ENCODE results near the gene POU2F1. TPM values are rescaled to one million over a fixed set of nuclear protein-coding genes. Genes with fewer than 3 reads are reported as not detected.

The POU2F1 gene
- total and polyA plus RNA-seq, 9 donors, result 3.9 to 24.6 (median 17.0) TPM

DNA sequence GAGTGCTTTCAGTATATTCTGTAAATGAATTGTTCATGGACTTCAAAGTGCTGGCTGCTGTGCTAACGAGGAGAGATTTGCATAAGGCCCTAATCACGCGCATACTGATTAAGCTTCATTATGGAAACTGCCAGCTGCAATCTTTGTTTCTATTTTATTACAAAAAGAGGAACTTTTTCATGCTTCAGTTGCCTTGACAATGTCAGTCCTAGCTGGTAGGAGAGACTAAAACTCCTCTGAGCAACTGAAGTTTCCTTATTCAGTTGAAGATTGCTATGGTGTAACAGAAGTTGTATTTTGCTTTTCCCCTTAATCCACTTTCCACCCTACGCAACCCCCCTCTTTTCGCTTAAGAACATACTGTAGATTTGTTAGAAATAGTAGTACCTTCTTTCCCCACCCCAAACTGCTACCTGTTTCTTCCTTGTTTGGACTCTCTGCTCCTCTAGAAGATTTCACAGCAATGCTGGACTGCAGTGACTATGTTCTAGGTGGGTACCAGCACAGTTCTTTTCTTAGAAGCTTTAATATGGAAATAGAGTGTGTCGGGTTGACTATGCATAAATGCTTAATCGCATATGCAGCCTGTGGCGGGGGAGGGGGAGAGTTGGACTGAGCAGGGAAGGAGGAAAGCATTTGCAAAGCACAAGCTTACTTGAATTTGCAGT, 108.3 kb downstream of the POU2F1 start:
- no peak for DNase-seq

DNA sequence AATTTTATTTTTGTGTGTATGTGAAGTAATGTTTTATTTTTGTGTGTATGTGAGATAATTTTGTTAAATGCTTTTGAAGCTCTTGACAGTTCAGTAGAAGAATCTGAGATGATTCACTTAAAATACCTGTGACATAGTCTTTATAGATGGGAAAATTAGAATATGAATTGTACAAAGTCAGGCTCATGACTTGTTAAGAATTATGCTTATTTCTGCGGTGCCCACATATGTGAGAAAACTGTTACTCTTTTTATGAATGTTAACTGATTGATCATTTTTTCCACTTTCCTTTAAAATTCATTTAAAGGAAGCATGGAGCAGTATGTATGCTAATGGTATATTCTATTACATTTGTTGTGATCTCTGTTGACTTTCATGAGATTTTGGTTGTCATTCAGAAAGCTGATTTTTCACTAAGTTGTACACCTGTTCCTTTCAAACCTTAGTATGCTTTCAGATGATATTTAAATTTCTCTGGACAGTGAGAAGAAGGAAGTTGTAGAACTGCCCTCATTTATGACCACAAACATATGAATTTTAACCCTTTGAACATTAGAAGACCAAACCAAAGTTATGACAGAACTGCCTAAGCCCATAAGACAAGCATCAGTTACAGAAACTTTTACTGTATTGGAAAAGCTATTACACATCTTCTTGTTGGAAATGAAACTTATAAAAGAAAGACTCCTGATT, 110.1 kb downstream of the POU2F1 start:
- Histone ChIP-seq H3K36me3 (no peaks in the 10 kb centered on the region), H3K27me3 (no peaks in the 10 kb centered on the region), H3K4me1 (ENCODE audit: insufficient read depth) (no peaks in the 10 kb centered on the region), H3K9me3 (no peaks in the 10 kb centered on the region), H3K4me3 (no peak overlapping the region), H3K27ac (no peak overlapping the region)
- no peak for DNase-seq
- intact Hi-C loops (cut with DNase I), result no loop called here
- WGBS, 3 donors, result 94 to 98% (median 95%) methylated on average over 1 of the region's 1 CpG
- TF ChIP-seq EP300 (IDR thresholded peaks at IDR 0.05), result no peak
- no peak for TF ChIP-seq POLR2A (IDR thresholded peaks at IDR 0.05)
- TF ChIP-seq, protein P1, sequence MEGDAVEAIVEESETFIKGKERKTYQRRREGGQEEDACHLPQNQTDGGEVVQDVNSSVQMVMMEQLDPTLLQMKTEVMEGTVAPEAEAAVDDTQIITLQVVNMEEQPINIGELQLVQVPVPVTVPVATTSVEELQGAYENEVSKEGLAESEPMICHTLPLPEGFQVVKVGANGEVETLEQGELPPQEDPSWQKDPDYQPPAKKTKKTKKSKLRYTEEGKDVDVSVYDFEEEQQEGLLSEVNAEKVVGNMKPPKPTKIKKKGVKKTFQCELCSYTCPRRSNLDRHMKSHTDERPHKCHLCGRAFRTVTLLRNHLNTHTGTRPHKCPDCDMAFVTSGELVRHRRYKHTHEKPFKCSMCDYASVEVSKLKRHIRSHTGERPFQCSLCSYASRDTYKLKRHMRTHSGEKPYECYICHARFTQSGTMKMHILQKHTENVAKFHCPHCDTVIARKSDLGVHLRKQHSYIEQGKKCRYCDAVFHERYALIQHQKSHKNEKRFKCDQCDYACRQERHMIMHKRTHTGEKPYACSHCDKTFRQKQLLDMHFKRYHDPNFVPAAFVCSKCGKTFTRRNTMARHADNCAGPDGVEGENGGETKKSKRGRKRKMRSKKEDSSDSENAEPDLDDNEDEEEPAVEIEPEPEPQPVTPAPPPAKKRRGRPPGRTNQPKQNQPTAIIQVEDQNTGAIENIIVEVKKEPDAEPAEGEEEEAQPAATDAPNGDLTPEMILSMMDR (IDR thresholded peaks at IDR 0.05), result no peak

More for the DNA sequence above, 108.3 kb downstream of the POU2F1 start:
- H3K27me3 ChIP-seq, result no peaks in the 10 kb centered on the region
- no peaks in the 10 kb centered on the region for H3K4me1 ChIP-seq (ENCODE audit: insufficient read depth)
- H3K36me3 ChIP-seq, result no peaks in the 10 kb centered on the region
- 80 to 82% (median 81%) methylated on average over 8 of the region's 8 CpGs for WGBS, 3 donors
- H3K27ac ChIP-seq, result no peak overlapping the region
- intact Hi-C loops (cut with DNase I), result no loop called here
- no peak overlapping the region for H3K4me3 ChIP-seq
- TF ChIP-seq POLR2A (IDR thresholded peaks at IDR 0.05) (no peak), EP300 (IDR thresholded peaks at IDR 0.05) (no peak)
- TF ChIP-seq, protein P1 (IDR thresholded peaks at IDR 0.05), result no peak
- no peaks in the 10 kb centered on the region for H3K9me3 ChIP-seq

DNA sequence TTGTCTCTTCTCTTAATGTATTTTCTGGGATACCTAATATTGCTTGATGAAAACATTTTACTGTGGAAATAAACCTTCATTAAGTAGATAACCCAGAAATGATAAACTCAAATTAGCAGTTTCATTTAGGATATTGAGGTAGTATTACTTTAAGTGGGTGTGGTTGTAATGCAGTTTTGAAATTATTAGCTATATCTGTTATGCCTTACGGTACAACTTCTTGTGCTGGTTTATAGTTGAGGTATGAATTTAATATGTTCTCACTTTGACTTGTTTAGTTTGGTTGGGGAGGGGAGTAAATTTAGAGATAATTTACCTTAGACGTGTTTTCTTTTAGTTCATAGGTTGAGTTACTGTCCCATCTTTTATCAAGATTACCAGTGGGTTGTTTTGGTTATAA, 111.0 kb downstream of the POU2F1 start:
- Histone ChIP-seq H3K4me3 (no peak overlapping the region), H3K36me3 (no peaks in the 10 kb centered on the region), H3K27ac (no peak overlapping the region), H3K27me3 (no peaks in the 10 kb centered on the region), H3K9me3 (no peaks in the 10 kb centered on the region), H3K4me1 (ENCODE audit: insufficient read depth) (no peaks in the 10 kb centered on the region)
- no peak for DNase-seq
- TF ChIP-seq, protein P1 (IDR thresholded peaks at IDR 0.05), result no peak
- TF ChIP-seq POLR2A (IDR thresholded peaks at IDR 0.05) (no peak), EP300 (IDR thresholded peaks at IDR 0.05) (no peak)
- WGBS, 3 donors, result 65 to 70% (median 67%) methylated on average over 2 of the region's 2 CpGs
- intact Hi-C loops (cut with DNase I), result no loop called here

DNA sequence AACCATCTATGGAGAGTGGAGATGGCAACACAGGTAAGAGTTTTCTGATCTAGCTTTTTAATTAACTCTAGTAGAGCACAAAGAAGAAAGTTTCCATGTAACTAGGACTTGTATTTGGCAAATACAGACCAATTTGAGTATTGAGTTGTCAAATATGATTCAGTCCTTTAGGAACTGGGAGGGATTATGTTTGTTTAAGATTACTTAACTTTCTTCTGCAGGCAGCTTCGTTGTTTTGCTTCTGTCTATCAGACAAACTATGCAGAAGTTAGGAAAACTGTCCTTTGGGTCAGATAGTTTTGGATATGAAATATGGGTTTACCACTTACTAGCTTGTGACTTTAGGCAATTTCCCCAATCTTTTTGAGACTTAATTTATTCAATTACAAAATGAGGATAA, 111.8 kb downstream of the POU2F1 start:
- intact Hi-C loops (cut with DNase I), result no loop called here
- Histone ChIP-seq H3K9me3 (no peaks in the 10 kb centered on the region), H3K36me3 (no peaks in the 10 kb centered on the region), H3K4me3 (no peak overlapping the region), H3K27ac (no peak overlapping the region), H3K4me1 (ENCODE audit: insufficient read depth) (no peaks in the 10 kb centered on the region), H3K27me3 (no peaks in the 10 kb centered on the region)
- TF ChIP-seq EP300 (IDR thresholded peaks at IDR 0.05) (no peak), POLR2A (IDR thresholded peaks at IDR 0.05) (no peak)
- TF ChIP-seq, protein P1 (IDR thresholded peaks at IDR 0.05), result no peak
- no peak for DNase-seq
- WGBS, 3 donors, result 8 to 15% (median 13%) methylated on average over 1 of the region's 1 CpG

All from ovary (tissue), 9 donors.